HepG2 (cell line): ENCODE results near the gene C12orf43. TPM values are rescaled to one million over a fixed set of nuclear protein-coding genes. Genes with fewer than 3 reads are reported as not detected.

ENCODE experiments used
- ATF7 ChIP-seq, 2 experiments: fragments of 450-650 bp in 1 of 2; sonication (generic) in 1 of 2; formaldehyde crosslinking in 1 of 2; IDR thresholded peaks; 2 replicates each; pipeline versions ENCODE4 v1.4.0 to v1.6.1; 2016 to 2020; ENCODE audit warnings: antibody characterized with exemption in 1 of 2, mild to moderate bottlenecking in 1 of 2, missing genetic modification reagents in 1 of 2
- CCDC6 ChIP-seq: sonication (generic); formaldehyde crosslinking; IDR thresholded peaks from 2 replicates; pipeline ENCODE4 v1.8.1; 2022; ENCODE audit warnings: mild to moderate bottlenecking, missing genetic modification reagents, moderate library complexity
- DBP ChIP-seq: sonication (generic); formaldehyde crosslinking; IDR thresholded peaks from 2 replicates; pipeline ENCODE4 v1.4.0; 2020; ENCODE audit warnings: missing genetic modification reagents; ENCODE audit errors: not compliant biosample characterization
- FOSL2 ChIP-seq: sonication (generic); formaldehyde crosslinking; IDR thresholded peaks from 2 replicates; pipeline ENCODE4 v1.4.0; 2020; ENCODE audit warnings: missing genetic modification reagents
- HOXA9 ChIP-seq: sonication (generic); formaldehyde crosslinking; IDR thresholded peaks from 2 replicates; pipeline ENCODE4 v1.8.1; 2022; ENCODE audit warnings: missing genetic modification reagents, mild to moderate bottlenecking, moderate library complexity, borderline replicate concordance
- MIER2 ChIP-seq: IDR thresholded peaks from 2 replicates; pipeline ENCODE4 v1.6.1; 2016; ENCODE audit warnings: missing biosample characterization, missing genetic modification reagents
- MXD1 ChIP-seq: sonication (generic); formaldehyde crosslinking; IDR thresholded peaks from 2 replicates; pipeline ENCODE4 v1.4.0; 2020; ENCODE audit warnings: mild to moderate bottlenecking, missing genetic modification reagents
- PHF20 ChIP-seq: sonication (generic); formaldehyde crosslinking; IDR thresholded peaks from 2 replicates; pipeline ENCODE4 v1.5.0; 2020; ENCODE audit warnings: mild to moderate bottlenecking, missing genetic modification reagents
- TBL1XR1 ChIP-seq: fragments of 150-350 bp; IDR thresholded peaks from 2 replicates; pipeline ENCODE4 v1.6.1; 2014; ENCODE audit warnings: borderline replicate concordance, low read length; ENCODE audit not compliant: partially characterized antibody
- TBX2 ChIP-seq: sonication (generic); formaldehyde crosslinking; IDR thresholded peaks from 2 replicates; pipeline ENCODE4 v1.5.0; 2020; ENCODE audit warnings: missing genetic modification reagents, mild to moderate bottlenecking, borderline replicate concordance
- ZBTB4 ChIP-seq: sonication (generic); formaldehyde crosslinking; IDR thresholded peaks from 2 replicates; pipeline ENCODE4 v1.4.0; 2020; ENCODE audit warnings: missing genetic modification reagents, mild to moderate bottlenecking, borderline replicate concordance
- ZNF12 ChIP-seq: sonication (generic); formaldehyde crosslinking; IDR thresholded peaks from 2 replicates; pipeline ENCODE4 v1.5.0; 2020; ENCODE audit warnings: missing genetic modification reagents
- ZNF160 ChIP-seq: sonication (generic); formaldehyde crosslinking; IDR thresholded peaks from 2 replicates; pipeline ENCODE4 v1.8.0; 2022; ENCODE audit warnings: mild to moderate bottlenecking, inconsistent platforms, missing genetic modification reagents
- ZNF292 ChIP-seq: sonication (generic); formaldehyde crosslinking; IDR thresholded peaks from 2 replicates; pipeline ENCODE4 v1.8.1; 2022; ENCODE audit warnings: mild to moderate bottlenecking, low read depth, missing genetic modification reagents, borderline replicate concordance
- ZNF30 ChIP-seq: sonication (generic); formaldehyde crosslinking; IDR thresholded peaks from 2 replicates; pipeline ENCODE4 v1.5.0; 2020; ENCODE audit warnings: mild to moderate bottlenecking, missing genetic modification reagents
- ZNF430 ChIP-seq: sonication (generic); formaldehyde crosslinking; IDR thresholded peaks from 2 replicates; pipeline ENCODE4 v1.9.0; 2021; ENCODE audit warnings: mild to moderate bottlenecking, missing genetic modification reagents
- ZNF496 ChIP-seq: sonication (generic); formaldehyde crosslinking; IDR thresholded peaks from 2 replicates; pipeline ENCODE4 v1.8.1; 2023; ENCODE audit warnings: mild to moderate bottlenecking, moderate library complexity, missing genetic modification reagents; ENCODE audit not compliant: insufficient replicate concordance
- ZNF501 ChIP-seq: sonication (generic); formaldehyde crosslinking; IDR thresholded peaks from 2 replicates; pipeline ENCODE4 v1.5.1; 2020; ENCODE audit warnings: mild to moderate bottlenecking, moderate library complexity, missing genetic modification reagents
- ZNF629 ChIP-seq: sonication (generic); formaldehyde crosslinking; conservative IDR thresholded peaks from 2 replicates; pipeline ENCODE4 v1.5.0; 2020; ENCODE audit warnings: missing genetic modification reagents
- ZSCAN20 ChIP-seq: sonication (generic); formaldehyde crosslinking; IDR thresholded peaks from 2 replicates; pipeline ENCODE4 v1.4.0; 2020; ENCODE audit warnings: missing genetic modification reagents, mild to moderate bottlenecking, borderline replicate concordance
- polyA plus RNA-seq, 8 experiments: library from polyadenylated mRNA; depleted of rRNA in 3 of 8; stranded (reverse) in 7 of 8; unstranded in 1 of 8; fragments of >200 nt; fragmentation: Illumina TruSeq in 4 of 8; extraction: Trizol in 4 of 8; gene quantifications; 2 replicates each; pipeline versions ENCODE4 v1.2.1 to v1.2.3, GENCODE V29; 2011 to 2016; ENCODE audit warnings: low read depth in 4 of 8, missing spikeins in 1 of 8, mixed read lengths in 1 of 8; ENCODE audit not compliant: insufficient read depth in 1 of 8
- total RNA-seq, 5 experiments: library from RNA; depleted of rRNA; stranded (reverse); fragments of >200 nt; fragmentation: Illumina TruSeq; extraction: Trizol; gene quantifications; 2 replicates each; pipeline ENCODE4 v1.2.3, GENCODE V29; 2016; ENCODE audit warnings: low read depth in 1 of 5
- TF ChIP-seq, protein P1 (sequence below): sonication (generic); formaldehyde crosslinking; IDR thresholded peaks from 2 replicates; pipeline ENCODE4 v1.4.0; 2020; ENCODE audit warnings: missing genetic modification reagents, borderline replicate concordance

Gene C12orf43
- total and polyA plus RNA-seq, 2 of the 13 experiments (the other 11 are each of a cell fraction or from before 2014, with no cell fraction given): 7.9 to 11.1 TPM

DNA sequence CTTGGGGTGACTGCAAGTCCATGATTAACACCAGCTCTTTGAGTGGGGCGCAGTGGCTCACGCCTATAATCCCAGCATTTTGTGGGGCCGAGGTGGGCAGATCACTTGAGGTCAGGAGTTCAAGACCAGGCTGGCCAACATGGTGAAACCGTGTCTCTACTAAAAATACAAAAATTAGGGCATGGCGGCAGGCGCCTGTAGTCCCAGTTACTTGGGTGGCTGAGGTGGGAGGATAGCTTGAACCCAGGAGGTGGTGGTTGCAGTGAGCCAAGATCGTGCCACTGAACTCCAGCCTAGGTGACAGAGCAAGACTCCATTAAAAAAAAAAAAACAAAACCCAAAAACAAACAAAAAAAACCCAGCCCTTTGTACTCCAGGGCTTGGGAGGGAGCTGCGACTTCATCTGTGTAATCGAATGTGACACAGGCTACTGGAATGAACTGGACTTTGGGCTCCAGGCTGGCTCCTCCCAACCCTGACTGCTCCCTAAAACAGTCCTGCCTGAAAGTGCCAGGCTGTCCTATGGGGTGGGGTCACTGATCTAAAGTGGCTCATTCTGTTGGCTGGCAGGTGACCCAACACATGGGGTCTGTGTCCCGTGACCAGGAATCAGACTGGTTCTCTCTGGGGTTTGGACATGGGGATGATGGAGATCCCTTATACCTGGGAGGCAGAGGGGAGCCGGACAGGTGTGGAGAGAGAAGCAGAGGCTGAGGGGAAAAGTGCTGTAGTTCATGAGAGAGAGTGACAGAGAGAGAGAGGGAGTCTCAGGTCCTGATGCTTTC, 9.3 kb upstream of the C12orf43 start (continued):
- peak; percentile 54; the same call in 1 of the 2 replicates for TF ChIP-seq ZNF501 (CRISPR knock-in tag)
- 0 out of 2 replicates have a peak, but pooled peaks have one; percentile 6 for TF ChIP-seq CCDC6
- TF ChIP-seq ZNF629 (CRISPR knock-in tag): 0 out of 2 replicates have a peak, but pooled peaks have one; percentile 6
- no peak for TF ChIP-seq PHF20 (CRISPR knock-in tag)
- TF ChIP-seq, protein P1, sequence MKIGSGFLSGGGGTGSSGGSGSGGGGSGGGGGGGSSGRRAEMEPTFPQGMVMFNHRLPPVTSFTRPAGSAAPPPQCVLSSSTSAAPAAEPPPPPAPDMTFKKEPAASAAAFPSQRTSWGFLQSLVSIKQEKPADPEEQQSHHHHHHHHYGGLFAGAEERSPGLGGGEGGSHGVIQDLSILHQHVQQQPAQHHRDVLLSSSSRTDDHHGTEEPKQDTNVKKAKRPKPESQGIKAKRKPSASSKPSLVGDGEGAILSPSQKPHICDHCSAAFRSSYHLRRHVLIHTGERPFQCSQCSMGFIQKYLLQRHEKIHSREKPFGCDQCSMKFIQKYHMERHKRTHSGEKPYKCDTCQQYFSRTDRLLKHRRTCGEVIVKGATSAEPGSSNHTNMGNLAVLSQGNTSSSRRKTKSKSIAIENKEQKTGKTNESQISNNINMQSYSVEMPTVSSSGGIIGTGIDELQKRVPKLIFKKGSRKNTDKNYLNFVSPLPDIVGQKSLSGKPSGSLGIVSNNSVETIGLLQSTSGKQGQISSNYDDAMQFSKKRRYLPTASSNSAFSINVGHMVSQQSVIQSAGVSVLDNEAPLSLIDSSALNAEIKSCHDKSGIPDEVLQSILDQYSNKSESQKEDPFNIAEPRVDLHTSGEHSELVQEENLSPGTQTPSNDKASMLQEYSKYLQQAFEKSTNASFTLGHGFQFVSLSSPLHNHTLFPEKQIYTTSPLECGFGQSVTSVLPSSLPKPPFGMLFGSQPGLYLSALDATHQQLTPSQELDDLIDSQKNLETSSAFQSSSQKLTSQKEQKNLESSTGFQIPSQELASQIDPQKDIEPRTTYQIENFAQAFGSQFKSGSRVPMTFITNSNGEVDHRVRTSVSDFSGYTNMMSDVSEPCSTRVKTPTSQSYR (CRISPR knock-in tag): peak; percentile 40; the same call in 1 of the 2 replicates
- TF ChIP-seq ZNF430 (CRISPR knock-in tag): no peak
- 0 out of 2 replicates have a peak, but pooled peaks have one; percentile 50 for TF ChIP-seq ZNF292 (CRISPR knock-in tag)
- no peak for TF ChIP-seq ZNF160 (CRISPR knock-in tag)
- TF ChIP-seq MXD1 (CRISPR knock-in tag): no peak
- TF ChIP-seq ZBTB4 (CRISPR knock-in tag): no peak
- TF ChIP-seq MIER2 (CRISPR knock-in tag): no peak
- TF ChIP-seq ZNF30: no peak
- TF ChIP-seq FOSL2 (CRISPR knock-in tag): peak; percentile 93
- no peak for TF ChIP-seq HOXA9 (CRISPR knock-in tag)
- TF ChIP-seq TBX2 (CRISPR knock-in tag): peak; percentile 84
- no peak for TF ChIP-seq ATF7 (IDR thresholded peaks at IDR 0.05)
- no peak for TF ChIP-seq ATF7 (CRISPR knock-in tag; IDR thresholded peaks at IDR 0.05)
- no peak for TF ChIP-seq ZNF12 (CRISPR knock-in tag)
- TF ChIP-seq ZSCAN20 (CRISPR knock-in tag): no peak
- no peak for TF ChIP-seq ZNF496 (CRISPR knock-in tag)
- no peak for TF ChIP-seq DBP
- peak; percentile 36 for TF ChIP-seq TBL1XR1
